GM23248 (cell line): ENCODE measurements around the gene AK8. TPM values are rescaled to one million over a fixed set of nuclear protein-coding genes. Genes with fewer than 3 reads are reported as not detected.

ENCODE experiments used
- DNase-seq: peaks from one replicate; pipeline ENCODE4 v3.0.0-alpha.2; 2015
- H2AFZ ChIP-seq: fragments of 200-600 bp; sonication (generic); 2 replicates; pipeline ENCODE4 v1.6.1; 2016; ENCODE audit warnings: antibody characterized with exemption
- H3F3A ChIP-seq: fragments of 200-600 bp; sonication (generic); 2 replicates; pipeline ENCODE4 v1.6.1; 2016; ENCODE audit warnings: mild to moderate bottlenecking, antibody characterized with exemption, mixed run types; ENCODE audit not compliant: insufficient read depth
- H3K27ac ChIP-seq: fragments of 200-600 bp; sonication (generic); 2 replicates; pipeline ENCODE4 v1.5.1; 2016; ENCODE audit warnings: mild to moderate bottlenecking
- H3K27me3 ChIP-seq: fragments of 200-600 bp; sonication (generic); replicated peaks from 2 replicates; pipeline ENCODE4 v1.6.1; 2016; ENCODE audit warnings: mild to moderate bottlenecking; ENCODE audit not compliant: insufficient read depth
- H3K36me3 ChIP-seq: fragments of 200-600 bp; sonication (generic); 2 replicates; pipeline ENCODE4 v1.6.1; 2016; ENCODE audit warnings: low read depth, mild to moderate bottlenecking
- H3K4me1 ChIP-seq: fragments of 200-600 bp; sonication (generic); 2 replicates; pipeline ENCODE4 v1.6.1; 2016; ENCODE audit warnings: mild to moderate bottlenecking; ENCODE audit not compliant: insufficient read depth
- H3K4me2 ChIP-seq: fragments of 200-600 bp; sonication (generic); one replicate; pipeline ENCODE4 v1.6.1; 2016; ENCODE audit warnings: mild to moderate bottlenecking; ENCODE audit not compliant: unreplicated experiment
- H3K4me3 ChIP-seq: fragments of 200-600 bp; sonication (generic); 2 replicates; pipeline ENCODE4 v1.5.1; 2016; ENCODE audit warnings: mild to moderate bottlenecking
- H3K79me2 ChIP-seq: fragments of 200-600 bp; sonication (generic); 2 replicates; pipeline ENCODE4 v1.6.1; 2016; ENCODE audit warnings: mild to moderate bottlenecking; ENCODE audit not compliant: insufficient read depth
- H3K9ac ChIP-seq: fragments of 200-600 bp; sonication (generic); 2 replicates; pipeline ENCODE4 v1.6.1; 2016; ENCODE audit warnings: mild to moderate bottlenecking
- H3K9me2 ChIP-seq: fragments of 200-600 bp; sonication (generic); 2 replicates; pipeline ENCODE4 v1.6.1; 2016; ENCODE audit warnings: mixed run types, mild to moderate bottlenecking, moderate library complexity; ENCODE audit not compliant: insufficient read depth
- H3K9me3 ChIP-seq: fragments of 200-600 bp; sonication (generic); one replicate; pipeline ENCODE4 v1.6.1; 2017; ENCODE audit warnings: low read depth
- H4K20me1 ChIP-seq: fragments of 200-600 bp; sonication (generic); 2 replicates; pipeline ENCODE4 v1.6.0; 2016; ENCODE audit not compliant: insufficient read depth
- EZH2 ChIP-seq: fragments of 200-600 bp; sonication (generic); IDR thresholded peaks from 2 replicates; pipeline ENCODE4 v1.6.1; 2018; ENCODE audit warnings: antibody characterized with exemption, mild to moderate bottlenecking; ENCODE audit not compliant: insufficient read depth, poor library complexity, severe bottlenecking
- EZH2phosphoT487 ChIP-seq: fragments of 200-600 bp; sonication (generic); IDR thresholded peaks from 2 replicates; pipeline ENCODE4 v1.6.1; 2018; ENCODE audit warnings: antibody characterized with exemption, moderate library complexity, mild to moderate bottlenecking, low read depth; ENCODE audit not compliant: insufficient read depth
- WGBS, 2 experiments: methylation state at CpG; one replicate each; pipeline ENCODE4 v1.1.6; 2015 to 2017; ENCODE audit warnings: low lambda C conversion rate in 2 of 2, low coverage in 1 of 2; ENCODE audit errors: missing lambda C conversion rate in 2 of 2; 5-methylcytosine and 5-hydroxymethylcytosine counted together
- in situ Hi-C: fragments of 300-500 bp; cut with MboI; formaldehyde crosslinking; loops from 2 replicates; pipeline ENCODE4 v1.15.0; 2020
- polyA plus RNA-seq: library from polyadenylated mRNA; unstranded; fragments of >200 nt; fragmentation: Nextera tagmentation; extraction: Ambion mirVana; gene quantifications from 2 replicates; pipeline ENCODE4 v1.2.1, GENCODE V29; 2016
- total RNA-seq: library from RNA; depleted of rRNA; stranded (reverse); fragments of >200 nt; shearing (Covaris generic); gene quantifications from 2 replicates; pipeline ENCODE4 v1.2.3, GENCODE V29; 2014

Gene AK8
- total and polyA plus RNA-seq, 2 experiments from 2014 or later, result 0.32 to 0.89 TPM

GRCh38 chr9:132832171-132832881, 45.8 kb downstream of the AK8 start:
- H3K27me3 ChIP-seq, result peaks cover 37% of the 10 kb centered on the region; the same call in 1 of the 2 replicates
- no peak overlapping the region for H3K9ac ChIP-seq
- no peaks in the 10 kb centered on the region for H3F3A ChIP-seq
- H3K4me2 ChIP-seq, result no peak overlapping the region
- no peak overlapping the region for H3K27ac ChIP-seq
- TF ChIP-seq EZH2phosphoT487 (no peak), EZH2 (no peak)
- in situ Hi-C loops, result no loop called here
- no peak overlapping the region for H2AFZ ChIP-seq
- H3K9me3 ChIP-seq, result no peaks in the 10 kb centered on the region
- H3K79me2 ChIP-seq, result no peaks in the 10 kb centered on the region
- H4K20me1 ChIP-seq, result no peaks in the 10 kb centered on the region
- H3K4me3 ChIP-seq, result no peak overlapping the region
- WGBS, 2 experiments, result 69 to 71% methylated on average over 9 of the region's 9 CpGs
- H3K36me3 ChIP-seq, result no peaks in the 10 kb centered on the region
- no peaks in the 10 kb centered on the region for H3K4me1 ChIP-seq
- no peak for DNase-seq
- no peaks in the 10 kb centered on the region for H3K9me2 ChIP-seq

- Histone ChIP-seq H3K36me3 (no peaks in the 10 kb centered on the region), H3K9me2 (no peaks in the 10 kb centered on the region), H3K4me1 (no peaks in the 10 kb centered on the region), H3K9ac (no peak overlapping the region), H3K27me3 (peaks cover 36% of the 10 kb centered on the region), H3K4me3 (no peak overlapping the region), H3K79me2 (no peaks in the 10 kb centered on the region), H3F3A (no peaks in the 10 kb centered on the region), H3K4me2 (no peak overlapping the region), H3K9me3 (no peaks in the 10 kb centered on the region), H2AFZ (no peak overlapping the region), H3K27ac (no peak overlapping the region), H4K20me1 (no peaks in the 10 kb centered on the region)
- TF ChIP-seq EZH2phosphoT487 (no peak), EZH2 (no peak)
- no peak for DNase-seq
- WGBS, 2 experiments, result 78% methylated on average over 16 of the region's 16 CpGs
- in situ Hi-C loops, result no loop called here
Observed at GRCh38 chr9:132828201-132828770, 49.8 kb downstream of the AK8 start.

DNA sequence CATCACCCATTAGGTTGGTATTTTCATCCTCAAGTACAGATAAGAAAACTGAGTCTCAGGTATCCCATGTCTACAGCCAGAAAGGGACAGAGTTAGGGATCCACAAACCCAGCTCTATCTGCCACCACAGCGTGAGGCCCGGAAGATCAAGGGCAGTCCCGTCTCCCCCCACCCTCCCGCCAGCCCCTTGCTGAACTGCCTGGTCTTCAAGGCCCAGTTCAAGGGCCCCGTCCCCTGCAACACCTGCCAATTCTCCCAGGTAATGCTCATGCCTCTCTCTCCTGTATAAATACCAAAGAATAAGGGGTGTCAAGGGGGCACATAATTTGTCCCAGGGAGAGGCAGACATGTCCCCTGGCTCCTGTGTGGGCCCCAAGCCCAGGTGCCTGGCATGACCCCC, 50.7 kb downstream of the AK8 start:
- Histone ChIP-seq H3K4me3 (no peak overlapping the region), H3F3A (no peaks in the 10 kb centered on the region), H3K27me3 (peaks cover 29% of the 10 kb centered on the region), H3K79me2 (no peaks in the 10 kb centered on the region), H3K4me2 (no peak overlapping the region), H3K9me3 (no peaks in the 10 kb centered on the region), H3K4me1 (no peaks in the 10 kb centered on the region), H3K9me2 (no peaks in the 10 kb centered on the region), H3K27ac (no peak overlapping the region), H3K36me3 (no peaks in the 10 kb centered on the region), H4K20me1 (no peaks in the 10 kb centered on the region), H2AFZ (no peak overlapping the region), H3K9ac (no peak overlapping the region)
- in situ Hi-C loops, result no loop called here
- TF ChIP-seq EZH2 (no peak), EZH2phosphoT487 (no peak)
- 48 to 72% methylated on average over 4 to 5 of the region's 5 CpGs for WGBS, 2 experiments
- DNase-seq, result no peak

GRCh38 chr9:132826621-132827365, 51.3 kb downstream of the AK8 start:
- no peaks in the 10 kb centered on the region for H3K36me3 ChIP-seq
- H3K9ac ChIP-seq, result no peak overlapping the region
- H3K79me2 ChIP-seq, result no peaks in the 10 kb centered on the region
- no peak for DNase-seq
- no peak overlapping the region for H2AFZ ChIP-seq
- no peak overlapping the region for H3K27ac ChIP-seq
- H3K9me2 ChIP-seq, result no peaks in the 10 kb centered on the region
- no peak for TF ChIP-seq EZH2
- TF ChIP-seq EZH2phosphoT487, result no peak
- H3K27me3 ChIP-seq, result peaks cover 24% of the 10 kb centered on the region
- H3F3A ChIP-seq, result no peaks in the 10 kb centered on the region
- no peaks in the 10 kb centered on the region for H3K4me1 ChIP-seq
- no peaks in the 10 kb centered on the region for H4K20me1 ChIP-seq
- no peaks in the 10 kb centered on the region for H3K9me3 ChIP-seq
- WGBS, 2 experiments, result 31 to 42% methylated on average over 12 to 13 of the region's 13 CpGs
- H3K4me3 ChIP-seq, result no peak overlapping the region
- in situ Hi-C loops, result no loop called here
- no peak overlapping the region for H3K4me2 ChIP-seq
